Measurements from ENCODE around the gene LRRIQ4.

- TF ChIP-seq CTCF (IDR thresholded peaks at IDR 0.05), result no peak
- TF ChIP-seq POLR2A (IDR thresholded peaks at IDR 0.05), result no peak
Measured at GRCh38 chr3:169869484-169870220, 57.0 kb downstream of the LRRIQ4 start, which contains the start of gene LRRC31.
